Measurements from ENCODE around the gene BDNF. TPM values are rescaled to one million over a fixed set of nuclear protein-coding genes. Genes with fewer than 3 reads are reported as not detected.

The BDNF gene
- polyA plus RNA-seq, 1 experiment, result 47.4 TPM

DNA sequence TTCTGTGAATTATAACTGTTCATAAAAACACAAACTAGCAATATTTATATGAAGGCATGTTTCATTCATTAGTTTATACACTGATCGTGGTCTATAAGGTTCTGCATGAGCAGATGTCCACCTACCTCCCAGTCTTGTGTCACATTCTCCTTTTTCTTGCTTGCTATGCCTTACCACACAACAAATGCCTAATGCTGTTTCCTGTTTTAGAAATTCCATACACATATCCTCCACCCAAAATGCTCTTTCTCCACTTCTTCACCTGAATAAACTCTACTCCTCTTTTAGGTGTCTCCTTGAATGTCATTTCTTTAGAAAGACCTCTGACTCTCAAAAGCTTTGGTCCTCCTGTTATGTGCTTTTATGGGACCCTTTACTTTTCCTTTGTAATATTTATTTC, 88.9 kb downstream of the BDNF start:
- H3K4me3 ChIP-seq (ENCODE audit: low read depth, low read length), result no peak overlapping the region
- CTCF ChIA-PET, result no interaction called here
- DNase-seq (ENCODE audit: low read depth), result no peak
- no peaks in the 10 kb centered on the region for H3K36me3 ChIP-seq (ENCODE audit: control insufficient read depth, insufficient read depth, low read length)
- H3K27me3 ChIP-seq (ENCODE audit: control insufficient read depth, insufficient read depth, low read length), result no peaks in the 10 kb centered on the region
- POLR2A ChIA-PET, result no interaction called here
- TF ChIP-seq, protein P1, sequence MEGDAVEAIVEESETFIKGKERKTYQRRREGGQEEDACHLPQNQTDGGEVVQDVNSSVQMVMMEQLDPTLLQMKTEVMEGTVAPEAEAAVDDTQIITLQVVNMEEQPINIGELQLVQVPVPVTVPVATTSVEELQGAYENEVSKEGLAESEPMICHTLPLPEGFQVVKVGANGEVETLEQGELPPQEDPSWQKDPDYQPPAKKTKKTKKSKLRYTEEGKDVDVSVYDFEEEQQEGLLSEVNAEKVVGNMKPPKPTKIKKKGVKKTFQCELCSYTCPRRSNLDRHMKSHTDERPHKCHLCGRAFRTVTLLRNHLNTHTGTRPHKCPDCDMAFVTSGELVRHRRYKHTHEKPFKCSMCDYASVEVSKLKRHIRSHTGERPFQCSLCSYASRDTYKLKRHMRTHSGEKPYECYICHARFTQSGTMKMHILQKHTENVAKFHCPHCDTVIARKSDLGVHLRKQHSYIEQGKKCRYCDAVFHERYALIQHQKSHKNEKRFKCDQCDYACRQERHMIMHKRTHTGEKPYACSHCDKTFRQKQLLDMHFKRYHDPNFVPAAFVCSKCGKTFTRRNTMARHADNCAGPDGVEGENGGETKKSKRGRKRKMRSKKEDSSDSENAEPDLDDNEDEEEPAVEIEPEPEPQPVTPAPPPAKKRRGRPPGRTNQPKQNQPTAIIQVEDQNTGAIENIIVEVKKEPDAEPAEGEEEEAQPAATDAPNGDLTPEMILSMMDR (IDR thresholded peaks at IDR 0.05; ENCODE audit: insufficient read depth, low read depth, low read length), result no peak

DNA sequence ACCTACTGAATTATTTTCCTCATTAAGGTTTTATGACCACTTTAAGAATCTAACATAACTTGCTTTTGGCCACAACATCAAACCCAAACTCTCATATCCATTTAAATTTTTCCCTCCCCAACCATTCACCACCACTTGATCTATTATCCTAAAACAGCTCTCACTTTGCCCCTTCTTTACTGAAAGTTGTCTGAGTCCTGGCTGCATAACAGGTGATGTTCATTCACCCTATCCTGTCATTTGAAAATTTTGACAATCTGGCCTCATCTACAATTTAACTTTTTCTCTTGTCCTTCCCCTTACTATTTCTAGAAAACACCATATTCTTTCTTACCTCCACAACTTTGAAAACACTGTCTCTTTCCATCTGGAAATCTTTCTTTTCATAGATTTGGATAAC, 89.3 kb downstream of the BDNF start:
- TF ChIP-seq, protein P1 (IDR thresholded peaks at IDR 0.05; ENCODE audit: insufficient read depth, low read depth, low read length), result no peak

DNA sequence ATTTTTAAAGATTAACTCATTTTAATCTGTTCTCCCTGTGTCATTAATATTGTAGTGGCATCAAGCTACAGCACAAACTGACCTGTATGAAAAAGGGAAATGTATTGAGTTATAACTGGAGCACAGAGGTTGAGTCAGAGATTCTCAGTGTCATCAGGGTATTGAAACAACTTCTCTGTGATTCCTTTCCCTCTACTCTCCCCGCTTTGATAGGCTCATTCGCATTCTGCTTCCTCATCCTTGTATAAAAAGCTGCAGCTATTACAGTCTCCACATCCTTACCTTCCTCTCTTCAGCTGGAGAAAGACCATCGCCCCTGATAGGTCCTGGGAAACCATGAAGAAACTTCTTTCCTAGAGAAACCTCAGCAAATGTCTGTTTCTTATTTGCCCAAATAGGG, 90.0 kb downstream of the BDNF start:
- no peak overlapping the region for H3K4me3 ChIP-seq (ENCODE audit: low read depth, low read length)
- ChIA-PET CTCF (no interaction called here), POLR2A (no interaction called here)
- no peak for DNase-seq (ENCODE audit: low read depth)
- TF ChIP-seq, protein P1 (IDR thresholded peaks at IDR 0.05; ENCODE audit: insufficient read depth, low read depth, low read length), result no peak
- no peaks in the 10 kb centered on the region for H3K36me3 ChIP-seq (ENCODE audit: control insufficient read depth, insufficient read depth, low read length)
- H3K27me3 ChIP-seq (ENCODE audit: control insufficient read depth, insufficient read depth, low read length), result no peaks in the 10 kb centered on the region

More for the DNA sequence above, 89.3 kb downstream of the BDNF start:
- ChIA-PET CTCF (no interaction called here), POLR2A (no interaction called here)
- H3K27me3 ChIP-seq (ENCODE audit: control insufficient read depth, insufficient read depth, low read length), result no peaks in the 10 kb centered on the region
- H3K4me3 ChIP-seq (ENCODE audit: low read depth, low read length), result no peak overlapping the region
- H3K36me3 ChIP-seq (ENCODE audit: control insufficient read depth, insufficient read depth, low read length), result no peaks in the 10 kb centered on the region
- DNase-seq (ENCODE audit: low read depth), result no peak

DNA sequence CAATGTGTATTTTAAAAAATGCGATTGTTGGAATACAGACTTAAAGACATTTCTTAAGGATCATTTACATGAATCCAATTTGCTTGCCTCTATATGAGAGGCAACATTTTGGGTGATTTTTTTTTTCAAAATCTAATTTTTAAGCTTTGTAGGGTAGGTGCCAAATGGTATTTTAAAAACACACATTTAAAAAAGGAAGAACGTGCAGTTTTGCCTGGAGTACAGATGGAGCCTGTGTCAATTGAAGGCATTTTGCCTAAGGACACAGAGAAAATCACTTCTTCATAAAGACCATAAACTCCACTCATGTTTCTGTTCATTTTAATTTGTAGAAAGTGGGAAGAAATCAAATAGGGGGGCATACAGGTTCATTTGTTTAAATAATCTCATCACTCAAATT, 91.3 kb downstream of the BDNF start:
- no peak for DNase-seq (ENCODE audit: low read depth)
- no peaks in the 10 kb centered on the region for H3K27me3 ChIP-seq (ENCODE audit: control insufficient read depth, insufficient read depth, low read length)
- ChIA-PET CTCF (no interaction called here), POLR2A (no interaction called here)
- H3K4me3 ChIP-seq (ENCODE audit: low read depth, low read length), result no peak overlapping the region
- no peaks in the 10 kb centered on the region for H3K36me3 ChIP-seq (ENCODE audit: control insufficient read depth, insufficient read depth, low read length)
- TF ChIP-seq, protein P1 (IDR thresholded peaks at IDR 0.05; ENCODE audit: insufficient read depth, low read depth, low read length), result no peak

DNA sequence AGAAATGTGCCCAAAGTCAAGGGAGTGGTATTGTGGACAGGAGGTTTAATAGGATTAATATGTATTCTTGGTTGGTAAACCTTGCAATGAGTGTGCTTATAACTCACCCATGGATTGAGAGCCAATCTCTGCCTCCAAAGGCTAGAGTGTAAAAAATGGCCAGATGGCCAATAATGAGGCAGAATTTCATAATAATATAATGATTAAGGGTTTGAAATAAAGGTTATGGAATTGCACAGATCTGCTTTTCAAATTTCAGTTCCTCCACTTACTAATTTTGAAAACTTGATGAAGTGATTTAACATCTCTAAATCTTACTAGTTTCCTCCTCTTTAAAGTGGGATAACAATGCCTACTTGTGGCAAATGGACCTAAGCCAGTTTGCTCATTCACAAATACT, 94.8 kb downstream of the BDNF start:
- H3K27me3 ChIP-seq (ENCODE audit: control insufficient read depth, insufficient read depth, low read length), result no peaks in the 10 kb centered on the region
- no peak for DNase-seq (ENCODE audit: low read depth)
- H3K36me3 ChIP-seq (ENCODE audit: control insufficient read depth, insufficient read depth, low read length), result no peaks in the 10 kb centered on the region
- CTCF ChIA-PET, result no interaction called here
- POLR2A ChIA-PET, result no interaction called here
- TF ChIP-seq, protein P1 (IDR thresholded peaks at IDR 0.05; ENCODE audit: insufficient read depth, low read depth, low read length), result no peak
- H3K4me3 ChIP-seq (ENCODE audit: low read depth, low read length), result no peak overlapping the region

Other genes with a start within 250 kb of the BDNF start
- 7.6 and 12.5 TPM in 2 replicates for gene LGR4, start 227.7 kb downstream of the BDNF start, polyA plus RNA-seq (2011; rRNA removed)
- gene LIN7C, start 193.7 kb downstream of the BDNF start, polyA plus RNA-seq (2011; rRNA removed), result 5.8 and 13.2 TPM in 2 replicates